OCI-LY3 (cell line): ENCODE measurements around the gene WDR73.

ENCODE experiments used
- H2AFZ ChIP-seq: fragments of 200-600, 300-600 bp; shearing (Covaris generic); 2 replicates; pipeline ENCODE4 v1.6.0; 2014; ENCODE audit warnings: antibody characterized with exemption, low read depth, low read length
- H3K27ac ChIP-seq: fragments of 200-600, 300-600 bp; sonication (generic); 2 replicates; pipeline ENCODE4 v1.5.1; 2014; ENCODE audit warnings: mild to moderate bottlenecking, low read length, moderate library complexity, mixed read lengths
- H3K27me3 ChIP-seq: fragments of 200-600, 300-600 bp; sonication (generic); 2 replicates; pipeline ENCODE4 v1.6.1; 2014; ENCODE audit warnings: low read depth, low read length, mixed read lengths
- H3K36me3 ChIP-seq: fragments of 200-600, 300-600 bp; sonication (generic); replicated peaks from 2 replicates; pipeline ENCODE3; 2014; ENCODE audit warnings: low read depth, low read length, mixed read lengths
- H3K4me1 ChIP-seq: fragments of 300-600, 200-600 bp; sonication (generic); 2 replicates; pipeline ENCODE4 v1.6.1; 2014; ENCODE audit warnings: low read length, mixed read lengths
- H3K4me2 ChIP-seq: fragments of 200-600, 300-600 bp; sonication (generic); 2 replicates; pipeline ENCODE4 v1.6.1; 2014; ENCODE audit warnings: low read length, mixed read lengths
- H3K4me3 ChIP-seq: fragments of 300-600, 200-600 bp; sonication (generic); 2 replicates; pipeline ENCODE4 v1.5.1; 2014; ENCODE audit warnings: antibody characterized with exemption, mild to moderate bottlenecking, low read length, moderate library complexity
- H3K79me2 ChIP-seq: fragments of 300-600, 200-600 bp; shearing (Covaris generic); 2 replicates; pipeline ENCODE4 v1.6.1; 2014; ENCODE audit warnings: mild to moderate bottlenecking, low read length, mixed read lengths
- H3K9ac ChIP-seq: fragments of 300-600, 200-600 bp; shearing (Covaris generic); 2 replicates; pipeline ENCODE4 v1.6.0; 2014; ENCODE audit warnings: mild to moderate bottlenecking, low read length, moderate library complexity
- H3K9me3 ChIP-seq: fragments of 200-600, 300-600 bp; shearing (Covaris generic); 2 replicates; pipeline ENCODE4 v1.6.1; 2014; ENCODE audit warnings: low read length, mixed read lengths; ENCODE audit not compliant: insufficient read depth
- H4K20me1 ChIP-seq: fragments of 200-600, 300-600 bp; sonication (generic); 2 replicates; pipeline ENCODE4 v1.6.1; 2016; ENCODE audit warnings: low read length, mixed read lengths; ENCODE audit not compliant: insufficient read depth
- EZH2phosphoT487 ChIP-seq: fragments of 200-600 bp; shearing (Covaris generic); IDR thresholded peaks from 2 replicates; pipeline ENCODE4 v1.6.1; 2018; ENCODE audit warnings: antibody characterized with exemption, mixed run types, low read depth
- TF ChIP-seq, protein P1 (sequence below): fragments of 200-600, 300-600 bp; sonication (generic); IDR thresholded peaks from 2 replicates; pipeline ENCODE4 v1.5.1; 2014; ENCODE audit warnings: antibody characterized with exemption, low read length, low read depth

The WDR73 gene

DNA sequence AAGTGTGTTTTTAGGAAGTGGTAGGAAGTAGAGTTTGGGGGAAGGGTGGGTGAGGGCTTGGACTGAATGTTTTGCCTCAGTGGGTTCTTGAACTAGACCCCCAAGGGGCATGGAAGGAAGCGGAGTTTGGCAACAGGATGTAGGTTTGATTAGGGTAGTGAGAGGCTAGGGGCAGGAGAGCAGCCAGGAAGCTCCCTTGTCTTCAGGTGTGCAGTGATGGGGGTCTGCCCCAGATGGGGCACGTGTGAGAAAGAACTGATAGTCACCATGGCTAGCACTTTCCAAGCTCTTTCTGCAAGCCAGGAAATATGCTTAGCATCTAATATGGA, 48.6 kb downstream of the WDR73 start:
- peak overlapping the region; percentile 62 for H3K9ac ChIP-seq
- peaks cover 51% of the 10 kb centered on the region for H3K36me3 ChIP-seq
- peaks cover 94% of the 10 kb centered on the region for H3K79me2 ChIP-seq

DNA sequence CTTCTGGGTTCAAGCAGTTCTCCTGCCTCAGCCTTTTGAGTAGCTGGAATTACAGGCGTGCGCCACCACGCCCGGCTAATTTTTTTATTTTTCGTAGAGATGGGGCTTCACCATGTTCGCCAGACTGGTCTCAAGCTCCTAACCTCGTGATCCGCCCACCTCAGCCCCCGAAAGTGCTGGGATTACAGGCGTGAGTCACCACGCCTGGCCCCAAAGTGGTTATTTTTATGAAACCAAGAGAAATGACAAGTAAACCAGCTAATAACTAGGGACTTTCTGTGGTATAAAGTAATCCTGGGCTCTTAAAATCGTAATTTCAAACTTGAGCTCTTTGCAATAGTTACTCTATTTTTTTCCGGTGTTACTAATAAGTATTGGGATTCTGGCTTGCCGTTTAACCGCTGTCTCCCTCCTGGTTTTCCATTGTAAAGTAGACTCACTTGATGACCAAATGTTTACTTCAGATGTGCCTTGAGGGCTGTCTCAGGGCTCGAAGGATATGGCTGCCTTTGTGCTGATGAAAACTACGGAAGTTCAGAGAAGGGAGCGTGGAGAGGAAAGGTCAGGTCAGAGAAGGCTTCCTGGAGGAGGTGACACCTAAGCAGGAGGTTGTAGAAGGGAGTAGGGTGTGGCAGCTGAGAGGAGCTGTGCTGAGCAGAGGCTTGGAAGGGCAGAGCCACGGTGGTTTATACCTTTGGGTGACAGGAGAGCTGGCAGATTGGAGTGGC, 49.1 kb downstream of the WDR73 start:
- peaks cover 41% of the 10 kb centered on the region for H3K4me1 ChIP-seq

More for the DNA sequence above, 48.6 kb downstream of the WDR73 start:
- Histone ChIP-seq H2AFZ (no peak overlapping the region), H3K4me3 (peak overlapping the region; percentile 97), H4K20me1 (peaks cover 17% of the 10 kb centered on the region), H3K27ac (peak overlapping the region; percentile 81), H3K27me3 (no peaks in the 10 kb centered on the region), H3K4me1 (peaks cover 41% of the 10 kb centered on the region), H3K9me3 (no peaks in the 10 kb centered on the region), H3K4me2 (peak overlapping the region; percentile 76)
- TF ChIP-seq EZH2phosphoT487 = no peak
- TF ChIP-seq, protein P1, sequence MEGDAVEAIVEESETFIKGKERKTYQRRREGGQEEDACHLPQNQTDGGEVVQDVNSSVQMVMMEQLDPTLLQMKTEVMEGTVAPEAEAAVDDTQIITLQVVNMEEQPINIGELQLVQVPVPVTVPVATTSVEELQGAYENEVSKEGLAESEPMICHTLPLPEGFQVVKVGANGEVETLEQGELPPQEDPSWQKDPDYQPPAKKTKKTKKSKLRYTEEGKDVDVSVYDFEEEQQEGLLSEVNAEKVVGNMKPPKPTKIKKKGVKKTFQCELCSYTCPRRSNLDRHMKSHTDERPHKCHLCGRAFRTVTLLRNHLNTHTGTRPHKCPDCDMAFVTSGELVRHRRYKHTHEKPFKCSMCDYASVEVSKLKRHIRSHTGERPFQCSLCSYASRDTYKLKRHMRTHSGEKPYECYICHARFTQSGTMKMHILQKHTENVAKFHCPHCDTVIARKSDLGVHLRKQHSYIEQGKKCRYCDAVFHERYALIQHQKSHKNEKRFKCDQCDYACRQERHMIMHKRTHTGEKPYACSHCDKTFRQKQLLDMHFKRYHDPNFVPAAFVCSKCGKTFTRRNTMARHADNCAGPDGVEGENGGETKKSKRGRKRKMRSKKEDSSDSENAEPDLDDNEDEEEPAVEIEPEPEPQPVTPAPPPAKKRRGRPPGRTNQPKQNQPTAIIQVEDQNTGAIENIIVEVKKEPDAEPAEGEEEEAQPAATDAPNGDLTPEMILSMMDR = no peak

DNA sequence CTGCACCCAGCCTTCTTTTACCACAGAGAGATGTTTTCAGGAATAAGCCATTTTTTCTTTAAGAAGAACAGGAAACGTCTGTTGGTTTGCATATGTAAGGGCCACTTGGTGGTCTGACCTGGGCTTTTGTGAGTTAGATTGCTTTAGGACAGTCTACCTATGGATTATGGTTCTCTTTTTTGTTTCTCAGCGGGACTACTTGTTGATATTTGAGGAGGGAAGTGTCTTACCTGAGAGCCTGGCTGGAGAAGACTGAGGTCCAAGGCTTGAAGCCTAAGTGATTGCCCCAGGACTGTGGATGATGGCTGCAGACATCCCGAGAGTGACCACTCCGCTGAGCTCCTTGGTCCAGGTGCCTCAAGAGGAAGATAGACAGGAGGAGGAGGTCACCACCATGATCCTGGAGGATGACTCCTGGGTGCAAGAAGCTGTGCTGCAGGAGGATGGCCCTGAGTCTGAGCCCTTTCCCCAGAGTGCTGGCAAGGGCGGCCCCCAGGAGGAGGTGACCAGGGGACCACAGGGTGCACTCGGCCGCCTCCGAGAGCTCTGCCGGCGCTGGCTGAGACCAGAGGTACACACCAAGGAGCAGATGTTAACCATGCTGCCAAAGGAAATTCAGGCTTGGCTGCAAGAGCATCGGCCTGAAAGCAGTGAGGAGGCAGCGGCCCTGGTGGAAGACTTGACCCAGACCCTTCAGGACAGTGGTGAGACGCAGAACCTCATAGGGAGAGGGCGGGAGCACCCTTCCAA, 50.3 kb downstream of the WDR73 start:
- no peak overlapping the region for H2AFZ ChIP-seq
- H3K27me3 ChIP-seq = no peaks in the 10 kb centered on the region
- H3K4me1 ChIP-seq = peaks cover 47% of the 10 kb centered on the region
- no peak for TF ChIP-seq EZH2phosphoT487
- TF ChIP-seq, protein P1 = no peak
- H3K9me3 ChIP-seq = no peaks in the 10 kb centered on the region
- peak overlapping the region; percentile 97 for H3K4me3 ChIP-seq
- peak overlapping the region; percentile 62 for H3K9ac ChIP-seq
- H3K36me3 ChIP-seq = peaks cover 37% of the 10 kb centered on the region
- peaks cover 78% of the 10 kb centered on the region for H3K79me2 ChIP-seq
- H3K27ac ChIP-seq = peak overlapping the region; percentile 81
- peak overlapping the region; percentile 76 for H3K4me2 ChIP-seq
- H4K20me1 ChIP-seq = peaks cover 11% of the 10 kb centered on the region

More for the DNA sequence above, 49.1 kb downstream of the WDR73 start:
- peak overlapping the region; percentile 81 for H3K27ac ChIP-seq
- H3K9me3 ChIP-seq = no peaks in the 10 kb centered on the region
- H3K27me3 ChIP-seq = no peaks in the 10 kb centered on the region
- peak overlapping the region; percentile 62 for H3K9ac ChIP-seq
- peaks cover 47% of the 10 kb centered on the region for H3K36me3 ChIP-seq
- H3K4me3 ChIP-seq = peak overlapping the region; percentile 97
- H3K79me2 ChIP-seq = peaks cover 89% of the 10 kb centered on the region
- peaks cover 17% of the 10 kb centered on the region for H4K20me1 ChIP-seq
- H3K4me2 ChIP-seq = peak overlapping the region; percentile 76
- TF ChIP-seq EZH2phosphoT487 = no peak
- TF ChIP-seq, protein P1 = no peak
- no peak overlapping the region; the same call in 1 of the 2 replicates for H2AFZ ChIP-seq

DNA sequence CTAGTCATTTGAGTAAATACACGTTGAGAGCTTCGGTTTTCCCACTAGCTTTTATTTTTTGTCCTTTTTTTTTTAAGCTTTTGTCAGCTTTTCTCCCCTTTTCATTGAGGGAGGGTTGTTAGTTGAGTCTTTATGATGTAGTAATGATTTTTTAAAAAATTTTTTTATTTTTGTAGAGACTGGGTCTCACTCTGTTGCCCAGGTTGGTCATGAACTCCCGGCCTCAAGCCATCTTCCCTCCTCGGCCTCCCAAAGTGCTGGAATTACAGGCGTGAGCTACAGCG, 52.6 kb downstream of the WDR73 start:
- peak overlapping the region; percentile 81 for H3K27ac ChIP-seq
- H3K4me2 ChIP-seq = peak overlapping the region; percentile 76
- H3K79me2 ChIP-seq = peaks cover 56% of the 10 kb centered on the region
- peaks cover 56% of the 10 kb centered on the region for H3K4me1 ChIP-seq
- H3K9me3 ChIP-seq = no peaks in the 10 kb centered on the region
- H3K9ac ChIP-seq = peak overlapping the region; percentile 88
- H4K20me1 ChIP-seq = 0 out of 2 replicates have a peak, but pooled peaks cover 7% of the 10 kb centered on the region
- H2AFZ ChIP-seq = peak overlapping the region; percentile 67; the same call in 1 of the 2 replicates
- peak overlapping the region; percentile 97 for H3K4me3 ChIP-seq
- no peaks in the 10 kb centered on the region for H3K27me3 ChIP-seq
- peaks cover 22% of the 10 kb centered on the region for H3K36me3 ChIP-seq
- TF ChIP-seq, protein P1 = no peak
- no peak for TF ChIP-seq EZH2phosphoT487
